NCI-H82 (cell line): ENCODE data around the gene MC3R.
"Not testable (repeated sequence)": the region's sequence is repeated elsewhere in the genome, so short reads cannot be mapped to it uniquely, and the experiment has no call there.

ENCODE experiments used
- DNase-seq: peaks from one replicate; lab custom pipeline; 2025; lab: John Stamatoyannopoulos, UW

MC3R gene

GRCh38 chr20:56247954-56248782 lies at the start of gene MC3R:
MC3R (plus strand) TSS chr20:56248732; CDS start chr20:56248844, 112 bp downstream.
- DNase-seq: peak; percentile 79

- DNase-seq: no peak
These were observed 48.1 kb upstream of the MC3R start for GRCh38 chr20:56200456-56200855.

GRCh38 chr20:56202493-56203077 lies 45.9 kb upstream of the MC3R start:
- peak; percentile 23 for DNase-seq

GRCh38 chr20:56204206-56204605 lies 44.3 kb upstream of the MC3R start:
- no peak for DNase-seq

- DNase-seq: no peak
These were observed 43.2 kb upstream of the MC3R start for GRCh38 chr20:56205346-56205745.

GRCh38 chr20:56207656-56208055 lies 40.9 kb upstream of the MC3R start:
- DNase-seq: no peak

- DNase-seq: no peak
These were observed 40.4 kb upstream of the MC3R start for GRCh38 chr20:56208121-56208520.

GRCh38 chr20:56211051-56211450 lies 37.5 kb upstream of the MC3R start:
- no peak for DNase-seq

- no peak for DNase-seq
These were observed 36.4 kb upstream of the MC3R start for GRCh38 chr20:56212091-56212490.

- no peak for DNase-seq
These were observed 35.2 kb upstream of the MC3R start for GRCh38 chr20:56213321-56213720.

- DNase-seq: no peak
These were observed 33.4 kb upstream of the MC3R start for GRCh38 chr20:56215115-56215514.

GRCh38 chr20:56217829-56218228 lies 30.7 kb upstream of the MC3R start:
- no peak for DNase-seq

- DNase-seq: not testable (repeated sequence)
These were observed 27.3 kb upstream of the MC3R start for GRCh38 chr20:56221186-56221585.

- DNase-seq: no peak
These were observed 26.3 kb upstream of the MC3R start for GRCh38 chr20:56222201-56222600.

- DNase-seq: no peak
These were observed 25.6 kb upstream of the MC3R start for GRCh38 chr20:56222945-56223344.

- DNase-seq: no peak
These were observed 25.2 kb upstream of the MC3R start for GRCh38 chr20:56223352-56223751.

- no peak for DNase-seq
These were observed 20.5 kb upstream of the MC3R start for GRCh38 chr20:56228021-56228420.

GRCh38 chr20:56229812-56230211 lies 18.7 kb upstream of the MC3R start:
- no peak for DNase-seq

- no peak for DNase-seq
These were observed 14.4 kb upstream of the MC3R start for GRCh38 chr20:56234110-56234509.

- DNase-seq: no peak
These were observed 11.2 kb upstream of the MC3R start for GRCh38 chr20:56237335-56237734.

GRCh38 chr20:56244259-56244658 lies 4.3 kb upstream of the MC3R start:
- no peak for DNase-seq

- no peak for DNase-seq
These were observed 2.8 kb upstream of the MC3R start for GRCh38 chr20:56245761-56246160.

- peak; percentile 72 for DNase-seq
These were observed 868 bp downstream of the MC3R start for GRCh38 chr20:56249244-56249955.
